Left kidney (tissue), 2 donors: Measurements from ENCODE around the gene ARHGAP32. TPM values are rescaled to one million over a fixed set of nuclear protein-coding genes. Genes with fewer than 3 reads are reported as not detected.
"Not testable (repeated sequence)": the region's sequence is repeated elsewhere in the genome, so short reads cannot be mapped to it uniquely, and the experiment has no call there.

ENCODE experiments used
- DNase-seq: peaks from one replicate; pipeline ENCODE4 v3.0.0-alpha.2; 2013
- polyA plus RNA-seq: library from polyadenylated mRNA; unstranded; fragments of 120-200 nt; gene quantifications from one replicate; pipeline ENCODE4 v1.2.1, GENCODE V29; 2013; ENCODE audit not compliant: insufficient read length

Gene ARHGAP32
- polyA plus RNA-seq, 1 donor: 22.7 TPM

- DNase-seq: no peak
Observed at GRCh38 chr11:128933481-128934178, 258.5 kb downstream of the ARHGAP32 start.

GRCh38 chr11:128931668-128932067, 260.5 kb downstream of the ARHGAP32 start:
- no peak for DNase-seq

- DNase-seq: no peak
Observed at GRCh38 chr11:128931066-128931465, 261.1 kb downstream of the ARHGAP32 start.

GRCh38 chr11:128929991-128930390, 262.1 kb downstream of the ARHGAP32 start:
- no peak for DNase-seq

- DNase-seq: no peak
Observed at GRCh38 chr11:128929468-128929867, 262.7 kb downstream of the ARHGAP32 start.

GRCh38 chr11:128928400-128928799, 263.7 kb downstream of the ARHGAP32 start:
- no peak for DNase-seq

- no peak for DNase-seq
Observed at GRCh38 chr11:128927683-128928336, 264.3 kb downstream of the ARHGAP32 start.

GRCh38 chr11:128927108-128927461, 265.0 kb downstream of the ARHGAP32 start:
- no peak for DNase-seq

- DNase-seq: no peak
Observed at GRCh38 chr11:128926437-128927107, 265.6 kb downstream of the ARHGAP32 start.

- no peak for DNase-seq
Observed at GRCh38 chr11:128926000-128926399, 266.1 kb downstream of the ARHGAP32 start.

- DNase-seq: no peak
Observed at GRCh38 chr11:128925250-128925600, 266.9 kb downstream of the ARHGAP32 start.

- no peak for DNase-seq
Observed at GRCh38 chr11:128924510-128925249, 267.4 kb downstream of the ARHGAP32 start.

GRCh38 chr11:128924104-128924503, 268.0 kb downstream of the ARHGAP32 start:
- no peak for DNase-seq

- no peak for DNase-seq
Observed at GRCh38 chr11:128921793-128922192, 270.3 kb downstream of the ARHGAP32 start.

- no peak for DNase-seq
Observed at GRCh38 chr11:128920666-128921065, 271.5 kb downstream of the ARHGAP32 start.

GRCh38 chr11:128919635-128920034, 272.5 kb downstream of the ARHGAP32 start:
- not testable (repeated sequence) for DNase-seq

- no peak for DNase-seq
Observed at GRCh38 chr11:128919216-128919615, 272.9 kb downstream of the ARHGAP32 start.

GRCh38 chr11:128917144-128917724, 274.9 kb downstream of the ARHGAP32 start:
- DNase-seq: no peak

- no peak for DNase-seq
Observed at GRCh38 chr11:128916681-128917080, 275.4 kb downstream of the ARHGAP32 start.

- DNase-seq: no peak
Observed at GRCh38 chr11:128916037-128916572, 276.0 kb downstream of the ARHGAP32 start.

- DNase-seq: no peak
Observed at GRCh38 chr11:128915149-128915521, 277.0 kb downstream of the ARHGAP32 start.
